HG03565 (cell line): ENCODE measurements around the gene AKR1D1.
"Not testable (repeated sequence)": the region's sequence is repeated elsewhere in the genome, so short reads cannot be mapped to it uniquely, and the experiment has no call there.

Experiments
- ATAC-seq: cut with Tn5 transposase; IDR thresholded peaks from one replicate; pipeline ENCODE4 v1.9.1; 2021; ENCODE audit warnings: mild to moderate bottlenecking, moderate library complexity; ENCODE audit not compliant: unreplicated experiment

Gene AKR1D1

GRCh38 chr7:138116892-138117291 lies 40.6 kb downstream of the AKR1D1 start:
- no peak for ATAC-seq

DNA sequence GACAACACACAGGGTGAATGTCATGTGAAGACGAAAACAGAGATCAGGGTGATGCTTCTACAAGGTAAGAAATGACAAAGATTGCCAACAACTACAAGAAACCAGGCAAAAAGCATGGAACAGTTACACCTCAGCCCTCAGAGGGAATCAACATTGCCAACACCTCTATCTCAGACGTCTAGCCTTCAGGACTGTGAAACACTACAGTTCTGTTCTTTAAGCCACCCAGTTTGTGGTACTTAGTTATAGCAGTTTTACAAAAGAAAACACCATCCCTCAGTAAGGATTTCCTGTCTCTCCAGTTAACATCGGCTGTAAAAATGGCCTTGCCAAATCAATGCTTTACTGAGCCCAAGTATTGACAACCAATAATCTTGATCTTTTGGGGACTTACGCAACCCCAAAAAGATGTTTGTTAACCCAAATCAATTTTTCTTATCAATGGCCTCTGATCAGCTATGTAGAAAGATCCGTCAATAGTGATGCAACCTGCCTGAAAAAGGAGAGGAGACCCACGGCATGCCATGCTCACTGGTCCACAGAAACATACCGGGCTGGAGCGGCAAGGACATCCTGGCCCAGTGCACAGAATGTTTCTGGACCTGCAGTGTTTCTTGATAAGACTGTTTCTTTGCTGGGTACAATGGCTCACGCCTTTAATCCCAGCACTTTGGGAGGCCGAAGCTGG lies 44.0 kb downstream of the AKR1D1 start:
- ATAC-seq: no peak

DNA sequence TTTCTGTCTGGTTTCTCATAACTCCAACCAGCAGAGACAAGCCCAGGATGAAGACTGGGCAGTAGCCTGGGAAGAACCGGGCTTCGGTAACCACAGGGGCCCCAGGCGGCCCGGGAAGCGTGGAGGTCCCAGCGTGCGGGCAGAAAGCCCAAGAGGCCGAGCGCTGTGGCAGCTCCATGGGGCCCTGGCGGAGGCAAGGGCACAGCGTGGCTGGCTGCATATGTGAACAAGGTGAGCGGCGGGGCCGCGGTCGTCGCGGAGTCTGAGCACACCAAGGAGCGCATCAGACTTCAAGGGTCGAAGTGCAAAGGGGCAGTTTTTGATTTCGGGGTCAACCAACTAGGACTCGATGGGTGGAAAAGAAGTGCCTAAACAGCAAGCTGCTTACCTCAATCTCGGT lies 45.9 kb downstream of the AKR1D1 start:
- no peak for ATAC-seq

DNA sequence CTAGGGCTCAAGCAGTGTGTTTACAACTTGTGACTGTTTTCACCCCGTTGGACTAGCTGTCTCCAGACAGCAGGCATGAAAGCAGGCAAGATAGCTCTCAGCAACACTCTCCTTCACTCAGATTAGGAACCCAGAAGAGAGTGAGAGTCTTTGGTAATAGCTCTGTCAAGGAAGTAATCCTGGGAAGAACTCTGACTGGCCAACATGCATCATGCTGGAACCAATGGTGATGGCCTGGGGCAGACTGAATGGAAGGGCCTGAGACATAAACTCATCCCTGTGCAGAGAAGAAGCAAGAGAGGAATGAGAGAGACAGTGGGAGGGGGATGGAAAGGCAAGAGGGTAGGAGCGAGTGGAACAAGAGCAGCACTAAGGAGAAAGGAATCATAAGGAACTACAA lies 48.9 kb downstream of the AKR1D1 start:
- ATAC-seq: no peak

GRCh38 chr7:138125598-138126111 lies 49.4 kb downstream of the AKR1D1 start:
- peak; percentile 91 for ATAC-seq

- ATAC-seq: no peak
Observed at GRCh38 chr7:138126928-138127327, 50.7 kb downstream of the AKR1D1 start.

DNA sequence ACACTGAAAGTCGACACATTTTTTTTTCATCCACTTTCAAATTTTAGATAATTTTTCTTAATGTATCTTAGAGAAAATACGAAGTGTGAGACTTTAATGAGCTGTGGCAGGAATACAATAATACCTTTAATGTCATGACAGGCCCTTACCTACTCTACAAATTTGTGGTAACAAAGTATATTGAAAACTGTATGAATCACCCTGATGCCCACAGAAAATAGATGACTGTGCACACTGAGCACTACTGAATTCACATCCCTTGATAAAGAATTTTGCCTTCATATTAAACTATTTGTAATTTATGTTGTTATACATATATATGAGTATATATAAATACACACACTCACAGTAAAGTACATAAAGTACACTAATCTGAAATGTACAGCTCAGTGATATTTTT lies 51.7 kb downstream of the AKR1D1 start:
- no peak for ATAC-seq

DNA sequence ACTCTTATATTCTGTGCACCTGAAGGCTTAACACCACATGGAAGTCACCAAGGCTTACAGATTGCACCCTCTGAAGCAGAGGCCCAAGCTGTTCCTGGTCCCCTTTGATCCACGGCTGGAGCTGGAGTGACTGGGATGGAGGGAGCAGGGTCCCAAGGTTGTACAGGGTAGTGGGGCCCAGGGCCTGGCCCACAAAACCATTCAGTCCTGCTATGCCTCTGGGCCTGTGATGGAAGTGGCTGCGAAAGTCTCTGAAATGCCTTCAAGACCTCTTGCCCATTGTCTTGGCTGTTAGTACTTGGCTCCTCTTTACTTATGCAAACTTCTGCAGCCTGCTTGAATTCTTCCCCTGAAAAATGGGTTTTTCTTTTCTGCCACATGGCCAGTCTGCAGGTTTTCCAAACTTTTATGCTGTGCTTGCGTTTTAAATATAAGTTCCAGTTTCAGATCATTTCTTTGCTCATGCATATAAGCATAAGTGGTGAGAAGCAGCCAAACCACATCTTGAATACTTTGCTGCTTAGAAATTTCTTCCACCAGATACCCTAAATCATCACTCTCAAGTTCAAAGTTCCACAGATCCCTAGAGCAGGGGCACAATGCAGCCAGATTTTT lies 53.4 kb downstream of the AKR1D1 start:
- no peak for ATAC-seq

- ATAC-seq: peak; percentile 71
Observed at GRCh38 chr7:138137423-138138171, 61.3 kb downstream of the AKR1D1 start.

DNA sequence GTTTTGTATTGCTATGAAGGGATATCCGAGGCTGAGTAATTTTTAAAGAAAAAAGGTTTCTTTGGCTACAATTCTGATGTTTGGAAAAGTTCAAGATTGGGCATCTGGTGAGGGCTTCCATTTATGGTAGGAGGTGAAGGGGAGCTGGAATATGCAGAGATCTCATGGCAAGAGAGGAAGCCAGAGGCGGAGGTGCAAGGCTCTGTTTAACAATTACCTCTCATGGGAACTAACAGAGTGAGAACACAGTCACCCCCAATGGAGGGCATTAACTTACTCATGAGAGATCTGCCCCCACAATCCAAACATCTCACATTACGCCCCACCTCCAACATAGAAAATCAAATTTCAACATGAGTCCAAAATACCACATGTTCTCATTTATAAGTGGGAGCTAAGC lies 62.0 kb downstream of the AKR1D1 start:
- ATAC-seq: no peak

DNA sequence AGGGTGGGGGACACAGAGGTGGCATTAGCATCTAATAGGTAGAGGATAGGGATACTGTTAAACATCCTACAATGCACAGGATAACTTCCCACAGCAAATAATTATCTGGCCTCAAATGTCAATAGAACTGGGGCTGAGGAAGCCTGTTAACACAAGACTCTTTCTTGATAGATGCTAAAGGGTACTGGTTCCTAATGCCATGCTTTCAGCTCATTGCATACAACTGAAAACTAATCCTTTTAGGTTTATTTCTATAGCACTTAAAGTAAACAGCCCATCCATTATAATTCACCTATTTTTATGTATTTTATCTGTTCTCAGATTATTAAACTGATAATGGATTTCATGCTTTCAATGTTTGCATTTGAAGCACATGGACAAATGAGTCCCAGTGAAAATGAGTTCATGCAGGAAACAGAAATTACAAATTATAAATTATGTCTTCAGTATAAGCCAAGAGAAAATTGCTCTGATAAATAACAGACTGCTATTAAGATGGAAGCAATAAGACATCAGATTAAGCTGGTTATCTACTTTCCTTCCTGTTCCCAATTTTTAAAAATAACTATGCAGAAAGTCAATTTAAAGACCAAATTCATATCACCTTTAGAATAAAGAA lies 66.4 kb downstream of the AKR1D1 start:
- no peak for ATAC-seq

- ATAC-seq: no peak
Observed at GRCh38 chr7:138144958-138145357, 68.7 kb downstream of the AKR1D1 start.

DNA sequence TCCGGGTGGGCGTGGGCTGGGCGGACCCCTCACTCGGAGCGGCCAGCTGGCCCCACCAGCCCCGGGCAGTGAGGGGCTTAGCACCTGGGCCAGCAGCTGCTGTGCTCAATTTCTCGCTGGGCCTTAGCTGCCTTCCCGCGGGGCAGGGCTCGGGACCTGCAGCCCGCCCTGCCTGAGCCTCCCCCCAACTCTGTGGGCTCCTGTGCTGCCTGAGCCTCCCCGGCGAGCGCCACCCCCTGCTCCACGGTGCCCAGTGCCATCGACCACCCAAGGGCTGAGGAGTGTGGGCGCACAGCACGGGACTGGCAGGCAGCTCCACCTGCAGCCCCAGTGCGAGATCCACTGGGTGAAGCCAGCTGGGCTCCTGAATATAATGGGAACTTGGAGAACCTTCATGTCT lies 70.0 kb downstream of the AKR1D1 start:
- not testable (repeated sequence) for ATAC-seq

DNA sequence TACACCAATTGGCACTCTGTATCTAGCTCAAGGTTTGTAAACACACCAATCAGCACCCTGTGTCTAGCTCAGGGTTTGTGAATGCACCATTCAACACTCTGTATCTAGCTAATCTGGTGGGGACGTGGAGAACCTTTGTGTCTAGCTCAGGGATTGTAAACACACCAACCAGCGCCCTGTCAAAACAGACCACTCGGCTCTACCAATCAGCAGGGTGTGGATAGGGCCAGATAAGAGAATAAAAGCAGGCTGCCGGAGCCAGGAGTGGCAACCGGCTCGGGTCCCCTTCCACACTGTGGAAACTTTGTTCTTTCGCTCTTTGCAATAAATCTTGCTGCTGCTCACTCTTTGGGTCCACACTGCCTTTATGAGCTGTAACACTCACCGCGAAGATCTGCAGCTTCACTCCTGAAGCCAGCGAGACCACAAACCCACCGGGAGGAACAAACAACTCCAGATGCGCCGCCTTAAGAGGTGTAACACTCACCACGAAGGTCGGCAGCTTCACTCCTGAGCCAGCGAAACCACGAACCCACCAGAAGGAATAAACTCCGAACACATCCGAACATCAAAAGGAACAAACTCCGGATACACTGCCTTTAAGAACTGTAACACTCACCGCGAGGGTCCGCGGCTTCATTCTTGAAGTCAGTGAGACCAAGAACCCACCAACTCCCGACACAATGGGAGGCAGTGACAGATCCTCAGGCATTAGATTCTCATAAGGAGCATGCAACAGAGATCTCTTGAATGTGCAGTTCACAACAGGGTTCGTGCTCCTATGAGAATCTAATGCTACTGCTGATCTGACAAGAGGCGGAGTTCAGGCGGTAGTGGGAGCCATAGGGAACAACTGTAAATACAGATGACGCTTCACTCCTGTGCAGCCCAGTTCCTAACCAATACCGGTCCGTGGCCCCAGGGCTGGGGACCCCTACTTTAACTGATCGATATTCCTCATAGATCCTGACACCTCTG lies 70.8 kb downstream of the AKR1D1 start:
- not testable (repeated sequence) for ATAC-seq

GRCh38 chr7:138151731-138152577 lies 75.7 kb downstream of the AKR1D1 start:
- ATAC-seq: no peak

GRCh38 chr7:138154661-138155060 lies 78.4 kb downstream of the AKR1D1 start:
- no peak for ATAC-seq

GRCh38 chr7:138157702-138158101 lies 81.4 kb downstream of the AKR1D1 start:
- ATAC-seq: no peak

DNA sequence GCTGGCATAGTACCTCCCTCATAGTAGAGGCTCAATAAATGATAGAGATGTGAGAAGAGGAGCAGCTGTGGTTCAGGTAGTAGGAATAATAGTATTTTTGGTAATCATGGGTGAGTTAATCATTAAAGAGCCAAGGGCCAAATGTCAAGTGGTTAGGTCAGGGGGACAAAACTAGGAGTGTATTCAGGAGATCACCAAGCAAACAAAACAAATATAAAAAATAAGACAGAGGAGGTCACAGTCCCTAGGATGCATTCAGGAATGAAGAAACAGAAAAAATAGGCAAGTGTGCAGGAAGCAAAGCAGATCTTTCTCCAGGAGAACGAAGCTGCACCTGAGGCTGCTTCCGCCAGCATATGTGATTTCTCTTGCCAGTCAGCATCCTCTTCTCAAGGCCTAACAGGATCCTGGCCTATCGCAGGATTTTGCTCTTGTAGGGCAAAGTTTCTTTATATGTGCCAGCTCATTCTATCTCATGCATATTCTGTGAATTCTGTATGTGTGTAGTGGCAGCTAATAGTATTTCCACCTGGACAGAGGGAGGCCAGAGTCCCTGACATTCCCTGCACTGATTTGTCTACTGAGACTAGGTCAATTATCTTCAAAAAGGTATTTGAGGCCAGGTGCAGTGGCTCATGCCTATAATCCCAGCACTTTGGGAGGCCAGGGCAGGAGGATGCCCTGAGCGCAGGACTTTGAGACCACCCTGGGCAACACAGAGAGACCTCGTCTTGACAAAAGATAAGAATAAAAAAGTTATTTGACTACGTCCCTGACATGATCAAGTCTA lies 82.7 kb downstream of the AKR1D1 start:
- no peak for ATAC-seq
